Urothelium cell line (cell line): ENCODE measurements around the gene SYT2.

Experiments used
- DNase-seq: peaks from one replicate; pipeline ENCODE4 v3.0.0; 2011; ENCODE audit warnings: low spot score, mixed read lengths
- FAIRE-seq: peaks from 2 replicates; lab custom pipeline; 2011; peaks lifted over from hg19 to GRCh38; lab: Jason Lieb, UNC

Gene SYT2

DNA sequence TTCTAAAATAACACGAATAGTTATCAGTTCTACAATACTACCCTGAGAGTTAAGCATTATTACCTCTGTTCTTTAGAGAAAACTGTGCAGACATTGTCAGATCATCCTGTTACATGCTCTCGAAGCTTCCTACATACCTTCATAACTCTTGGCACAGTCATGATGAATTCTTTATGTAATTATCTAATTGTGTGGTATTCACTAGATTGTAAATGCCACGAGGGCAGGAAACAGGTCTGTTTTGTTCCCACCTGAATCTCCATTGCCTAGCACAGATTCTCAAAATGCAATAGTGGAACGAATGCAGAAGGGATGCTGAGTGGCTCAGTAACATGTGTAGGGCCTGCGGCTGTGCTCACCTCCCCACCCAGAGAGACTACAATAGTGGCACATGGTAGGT is 3.4 kb downstream of the SYT2 start:
- no peak for FAIRE-seq
- DNase-seq, result no peak

DNA sequence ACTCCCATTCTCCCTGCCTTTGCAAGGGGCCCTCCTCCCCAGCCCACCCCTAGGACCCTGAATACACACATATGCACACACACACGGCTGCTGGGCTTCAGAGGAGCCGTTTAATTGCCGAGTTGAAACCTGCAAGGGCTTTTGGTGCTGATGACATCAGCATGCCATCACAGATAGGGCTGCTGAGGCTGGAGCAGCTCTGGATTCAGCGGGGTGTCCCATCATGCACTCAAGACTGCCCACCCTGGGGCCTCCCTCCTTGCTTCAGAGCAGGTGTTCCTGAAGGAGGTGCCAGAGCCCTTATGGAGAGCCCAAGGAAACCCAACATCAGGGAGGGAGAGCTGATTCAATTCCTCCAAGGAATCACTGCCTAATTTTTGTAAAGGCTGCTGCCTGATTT is 5.7 kb downstream of the SYT2 start:
- FAIRE-seq (no peak), DNase-seq (no peak)

DNA sequence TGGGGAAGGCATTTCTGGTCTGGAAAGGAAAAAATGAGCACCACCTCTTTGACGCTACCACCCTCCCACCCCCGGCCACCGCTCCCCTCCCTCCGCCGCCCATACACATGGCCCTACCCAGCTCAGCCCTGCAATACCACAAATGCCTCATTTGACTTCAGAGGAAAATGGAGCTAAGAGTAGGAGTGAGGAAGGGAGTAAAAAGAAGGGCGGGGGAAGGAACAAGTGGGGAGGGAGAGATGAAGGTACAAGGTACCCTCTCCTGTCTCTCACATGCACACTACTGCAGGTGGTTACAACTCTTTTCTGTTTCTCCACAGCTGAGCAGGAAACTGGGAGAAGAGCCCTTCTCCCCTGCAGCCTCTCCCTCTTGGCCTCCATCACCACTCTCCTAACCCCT is 7.1 kb downstream of the SYT2 start:
- DNase-seq, result no peak
- FAIRE-seq, result no peak

DNA sequence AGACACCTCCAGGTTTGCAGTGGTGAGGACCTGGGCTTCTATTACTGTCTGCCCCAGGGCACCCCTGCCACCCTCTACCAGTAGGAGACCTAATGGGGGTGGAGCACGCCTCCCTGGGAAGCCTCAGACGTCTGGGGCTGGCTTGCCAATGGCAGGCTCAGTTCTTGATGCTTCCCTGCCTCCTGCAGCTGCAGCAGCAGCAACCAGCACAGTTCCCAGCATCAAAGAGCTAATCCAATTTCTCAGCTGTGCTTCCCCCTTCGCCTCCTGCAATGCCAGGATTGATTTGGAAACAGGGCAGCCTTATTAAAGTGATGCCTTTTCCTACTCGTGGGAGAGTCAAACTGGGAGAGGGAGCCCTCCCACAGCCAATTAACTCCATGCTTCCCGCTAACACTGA is 8.2 kb downstream of the SYT2 start:
- DNase-seq (no peak), FAIRE-seq (no peak)

DNA sequence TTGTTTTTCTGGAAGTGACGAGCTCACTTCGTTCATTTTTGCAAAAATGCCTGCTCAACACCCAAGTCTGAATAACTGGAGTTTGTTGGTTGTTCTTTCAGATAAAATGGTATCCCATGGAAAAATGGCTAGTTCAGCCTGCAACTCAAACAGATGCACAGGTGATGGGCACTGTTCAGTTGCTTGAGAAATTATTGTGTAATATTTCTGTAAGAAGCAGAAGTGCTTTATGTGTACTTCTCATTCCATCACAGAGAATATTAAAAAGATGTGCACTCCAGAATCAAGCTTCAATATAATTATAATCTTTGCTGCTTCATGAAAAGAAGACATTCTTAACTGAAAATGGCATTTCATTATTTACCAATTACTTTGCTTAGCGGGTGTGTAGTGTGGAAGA is 9.1 kb downstream of the SYT2 start:
- FAIRE-seq (no peak), DNase-seq (no peak)

DNA sequence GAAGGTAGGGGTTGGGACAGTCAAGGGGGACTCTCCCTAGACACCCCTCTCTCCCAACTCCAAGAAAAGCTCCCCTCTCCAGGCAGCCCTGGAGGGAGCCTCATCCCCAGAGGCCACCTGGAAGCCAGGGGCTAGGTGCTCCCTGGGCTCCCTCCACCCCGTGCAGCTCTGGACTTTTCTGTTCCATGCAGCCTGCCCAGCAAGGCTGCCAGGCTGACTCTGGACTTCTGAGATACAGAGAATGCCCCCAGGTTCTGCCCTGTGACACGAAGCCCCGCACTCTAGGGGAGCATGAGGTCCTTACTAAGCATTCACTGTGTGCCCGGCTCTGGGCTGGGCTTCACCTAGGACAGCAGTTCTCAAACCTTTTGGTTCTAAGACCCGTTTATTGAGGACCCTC is 10.2 kb downstream of the SYT2 start:
- FAIRE-seq, result no peak
- no peak for DNase-seq

DNA sequence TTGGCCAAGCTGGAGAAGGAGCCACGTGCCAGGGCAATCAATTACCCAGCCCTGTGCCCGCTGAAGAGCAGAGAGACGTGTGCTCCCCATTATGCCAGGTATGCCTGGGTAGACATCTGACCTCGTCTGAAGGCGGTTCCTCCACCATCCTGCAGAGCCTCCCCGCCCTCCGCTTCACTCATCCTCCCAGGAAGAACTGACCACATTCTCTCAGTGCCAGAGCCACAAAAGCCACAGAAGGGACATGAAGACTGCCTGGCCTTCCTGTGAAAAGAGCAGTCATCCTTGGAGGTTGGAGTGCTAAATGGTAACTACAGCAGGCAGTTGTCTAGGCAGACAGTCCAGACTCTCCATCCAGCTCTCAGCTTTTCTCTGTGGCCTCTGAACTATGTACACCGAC is 12.0 kb downstream of the SYT2 start:
- DNase-seq, result no peak
- no peak for FAIRE-seq

DNA sequence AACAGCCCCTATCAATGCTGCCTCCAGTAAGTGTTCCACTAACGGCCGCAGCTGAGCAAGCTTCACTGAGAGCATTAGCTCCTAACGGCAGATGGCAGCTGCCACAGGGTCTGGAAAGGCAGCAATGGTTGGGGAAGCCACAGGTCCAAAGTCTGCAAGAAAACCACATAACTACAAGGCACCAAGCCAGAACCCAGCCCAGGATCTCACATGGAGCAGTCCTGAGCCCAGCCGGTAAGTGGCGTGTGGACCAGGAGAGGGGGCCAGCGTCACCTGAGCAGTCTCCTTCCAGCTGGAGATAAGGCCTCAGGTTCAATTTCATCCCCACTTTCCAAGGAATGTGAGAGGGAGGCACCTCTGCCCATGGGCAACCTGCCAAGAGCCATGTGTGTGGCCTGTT is 13.2 kb downstream of the SYT2 start:
- DNase-seq (no peak), FAIRE-seq (no peak)

DNA sequence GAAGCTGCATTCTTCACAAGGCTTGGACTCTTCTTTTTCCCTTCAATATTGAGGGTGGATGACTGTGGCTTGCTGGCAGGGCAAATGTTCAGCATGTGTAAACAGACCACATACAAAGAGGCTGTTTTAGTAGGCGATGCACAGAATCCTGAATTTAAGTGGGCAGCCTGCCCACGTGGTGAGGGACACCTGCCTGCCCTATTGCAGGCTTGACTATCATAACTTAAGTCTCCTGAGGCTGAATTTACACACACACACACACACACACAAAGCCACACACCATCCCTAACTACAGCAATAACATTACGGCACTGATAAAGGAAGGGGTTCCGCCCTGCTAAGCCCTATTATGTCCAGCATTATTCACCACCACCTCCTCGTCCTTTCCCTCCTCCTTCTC is 15.9 kb downstream of the SYT2 start:
- FAIRE-seq, result no peak

DNA sequence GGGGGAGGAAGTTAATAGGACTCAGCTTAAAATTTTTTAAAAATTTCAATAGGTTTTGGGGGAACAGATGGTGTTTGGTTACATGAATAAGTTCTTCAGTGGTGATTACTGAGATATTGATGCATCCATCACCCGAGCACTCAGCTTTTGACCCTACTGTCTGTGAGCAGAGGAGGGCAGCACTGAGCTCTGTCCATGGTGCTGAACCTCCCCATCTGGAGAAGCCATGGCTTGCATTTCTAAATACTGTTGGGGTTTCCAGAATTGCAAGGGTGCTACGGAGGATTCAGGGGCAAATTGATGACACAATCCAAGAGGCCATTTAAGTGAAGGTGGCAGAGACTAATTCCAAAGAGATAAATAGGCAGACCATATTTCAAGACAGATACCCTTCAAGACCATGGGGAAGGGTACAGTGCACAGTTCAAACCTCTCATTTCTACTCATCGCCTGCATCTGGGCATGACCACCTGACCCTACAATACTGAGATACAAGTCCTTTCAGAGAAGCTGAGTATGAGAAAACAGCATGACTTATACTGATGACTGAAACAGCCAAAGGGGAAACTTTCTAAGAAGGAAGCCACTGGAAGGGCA is 17.2 kb downstream of the SYT2 start:
- no peak for FAIRE-seq
- peak; percentile 75 for DNase-seq

More for the DNA sequence above, 15.9 kb downstream of the SYT2 start:
- no peak for DNase-seq

DNA sequence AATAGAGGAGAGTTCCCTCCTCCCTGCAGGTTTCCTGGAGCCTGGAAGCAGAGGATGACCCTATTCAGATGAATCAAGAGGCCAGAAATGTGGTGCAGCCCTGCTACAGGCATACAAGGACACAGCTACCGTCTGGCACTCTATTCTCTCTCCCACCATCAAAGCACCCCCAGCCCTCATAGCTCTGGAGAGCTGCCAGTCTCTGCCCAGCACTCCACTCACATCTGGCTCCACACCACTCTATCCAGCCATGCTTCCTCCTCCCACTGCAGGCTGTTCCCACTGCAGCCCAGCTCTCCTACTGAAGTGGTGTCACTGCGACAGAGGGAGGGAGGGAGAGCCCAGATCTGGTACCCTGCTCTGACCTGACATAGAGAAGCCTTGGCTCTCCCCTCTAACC is 18.4 kb downstream of the SYT2 start:
- DNase-seq, result no peak
- FAIRE-seq, result no peak

DNA sequence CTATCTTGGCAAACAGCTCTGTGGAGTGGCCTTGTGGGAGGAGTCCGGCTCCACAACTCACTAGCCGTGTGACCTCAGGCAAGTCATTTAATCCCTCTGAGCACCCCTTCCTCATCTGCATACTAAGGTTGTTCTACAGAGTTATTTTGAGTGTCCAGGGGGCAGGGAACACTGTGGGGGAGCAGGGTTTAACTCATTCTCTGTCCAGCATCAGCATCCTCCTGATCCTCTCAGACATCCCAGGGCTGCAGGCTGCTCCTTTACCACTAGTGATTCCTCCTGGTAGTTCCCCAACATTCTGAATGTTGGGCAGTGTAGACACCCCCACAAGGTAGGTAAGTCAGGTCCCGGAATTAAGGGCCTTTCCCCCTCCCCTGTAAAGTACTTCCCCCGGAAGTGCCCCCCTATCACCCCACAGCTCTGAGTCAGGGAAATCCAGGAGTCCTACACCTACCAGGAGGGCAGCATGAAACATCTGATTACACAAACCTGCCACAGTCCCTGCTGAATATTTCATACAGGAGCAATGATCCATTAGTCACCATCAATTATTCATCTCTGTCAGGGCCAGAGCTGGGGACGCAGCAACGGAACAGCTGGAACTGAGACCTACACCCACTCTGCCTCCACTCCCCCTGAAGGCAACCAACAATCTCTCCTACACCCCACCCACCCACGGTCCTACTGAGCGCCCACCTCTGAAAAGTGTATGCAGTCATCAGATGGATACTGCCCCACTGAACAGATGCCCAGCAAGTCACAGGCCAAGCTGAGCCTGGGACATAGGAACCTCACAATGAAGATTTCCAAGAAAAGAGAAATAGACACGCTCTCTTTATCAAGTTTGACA is 20.5 kb downstream of the SYT2 start:
- DNase-seq (no peak), FAIRE-seq (no peak)

DNA sequence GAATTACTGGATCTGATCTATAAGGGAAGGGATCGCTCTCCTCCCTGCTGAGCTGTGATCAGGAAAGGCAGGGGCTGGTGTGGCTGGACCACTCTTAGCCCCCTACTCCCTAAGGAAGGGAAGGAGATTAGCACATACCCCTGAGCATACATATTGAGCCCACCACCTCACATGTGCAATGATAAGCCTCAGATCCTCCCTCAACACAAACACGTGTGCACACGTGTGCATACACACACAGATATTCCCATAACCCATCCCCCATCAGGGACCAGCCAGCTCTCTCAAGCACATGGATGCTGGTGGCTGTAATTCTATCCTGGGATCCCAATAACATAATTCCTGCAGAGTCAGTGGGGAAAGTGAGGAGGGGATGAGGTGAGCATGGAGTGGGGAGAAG is 21.2 kb downstream of the SYT2 start:
- DNase-seq (no peak), FAIRE-seq (no peak)

DNA sequence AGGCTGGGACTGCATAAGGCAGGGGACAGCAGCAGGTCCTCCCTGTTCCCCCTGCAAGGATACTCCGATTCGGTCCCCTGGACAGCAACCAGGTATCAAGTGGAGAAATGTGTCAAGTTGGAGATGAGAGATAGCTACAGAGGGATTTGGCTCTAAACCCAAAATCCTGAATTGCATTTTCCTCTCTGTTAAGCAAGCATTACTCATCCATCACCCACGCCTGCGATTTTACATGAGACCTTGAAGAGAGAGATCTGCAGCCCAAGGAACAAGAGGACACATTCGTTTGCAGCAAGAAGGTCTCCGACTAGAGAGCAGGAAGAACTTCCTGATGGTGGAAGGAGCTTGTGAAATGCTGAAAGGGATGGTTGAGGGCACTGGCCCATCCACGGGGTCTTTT is 21.9 kb downstream of the SYT2 start:
- no peak for DNase-seq
- no peak for FAIRE-seq

DNA sequence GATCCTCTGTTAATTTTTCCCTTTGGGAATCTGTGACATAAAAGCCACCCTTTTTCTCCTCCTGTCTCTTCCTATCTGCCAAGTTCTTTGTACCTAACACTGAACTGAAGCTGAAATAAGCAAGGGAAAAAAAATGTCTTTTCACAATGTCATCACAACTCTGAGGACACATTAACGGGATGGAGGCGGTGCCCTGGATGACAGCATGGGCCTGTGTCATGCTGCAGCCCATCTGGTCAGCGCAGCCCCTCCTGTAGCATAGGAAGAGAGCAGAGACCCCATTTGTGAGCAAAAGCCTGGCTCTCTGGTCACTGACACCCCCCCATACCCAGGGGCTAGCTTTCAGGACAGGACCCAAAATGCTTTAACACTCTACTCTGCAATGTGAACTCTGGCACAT is 22.5 kb downstream of the SYT2 start:
- DNase-seq (no peak), FAIRE-seq (no peak)

DNA sequence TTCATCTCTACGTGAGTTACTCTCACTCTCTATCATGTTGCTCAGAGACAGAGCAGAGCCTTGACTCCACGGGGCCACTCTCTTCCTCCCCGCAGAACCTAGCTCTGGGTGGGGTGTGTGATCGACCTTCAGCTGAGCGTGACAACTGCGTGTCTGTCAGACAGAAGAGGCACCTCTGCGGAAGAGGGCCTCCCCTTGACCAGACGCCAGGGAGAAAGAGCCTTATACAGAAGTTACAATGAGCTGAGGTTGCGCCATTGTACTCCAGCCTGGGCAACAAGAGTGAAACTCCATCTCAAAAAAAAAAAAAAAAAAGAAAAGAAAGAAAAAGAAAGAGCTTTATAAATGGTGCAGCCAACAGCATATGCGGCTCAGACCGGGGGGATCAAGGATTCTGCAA is 22.9 kb downstream of the SYT2 start:
- FAIRE-seq (no peak), DNase-seq (no peak)

DNA sequence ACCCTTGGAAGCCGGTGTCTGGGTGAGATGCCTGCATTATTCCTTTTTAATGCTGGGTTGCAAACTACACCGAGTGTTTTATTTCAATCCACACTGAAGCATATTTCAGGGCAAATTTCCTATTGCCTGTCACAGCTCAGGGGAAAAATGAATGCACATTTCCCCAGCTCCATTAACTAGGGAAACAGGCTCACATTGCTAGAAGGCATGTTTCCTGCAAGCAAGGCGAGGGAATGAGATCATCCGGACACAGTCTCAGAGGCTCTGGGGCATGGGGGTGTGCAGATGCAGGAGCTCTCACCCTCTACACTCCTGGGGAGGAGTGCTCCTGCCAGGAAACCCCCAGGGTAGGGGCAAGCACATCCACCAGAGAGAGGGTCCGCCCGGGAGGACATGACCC is 24.6 kb downstream of the SYT2 start:
- DNase-seq (no peak), FAIRE-seq (no peak)

DNA sequence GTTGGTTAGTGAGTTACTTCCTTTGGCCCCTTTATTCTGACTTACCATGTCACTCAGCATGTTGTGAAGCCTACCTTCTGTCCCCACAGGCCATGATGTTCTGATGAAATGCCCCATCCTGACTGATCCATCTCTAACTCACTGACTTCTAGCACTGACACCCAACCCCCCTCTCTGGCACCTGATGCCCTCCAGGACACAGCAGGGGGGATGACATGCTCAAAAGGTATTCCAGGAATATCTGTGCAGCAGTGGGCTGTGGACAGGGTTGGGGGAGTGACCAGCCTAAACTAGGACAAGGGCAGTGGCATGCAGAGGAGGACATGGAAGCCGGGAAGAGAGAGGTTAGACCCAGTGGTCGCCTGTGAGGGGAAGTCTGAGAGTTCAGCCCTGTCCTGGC is 25.5 kb downstream of the SYT2 start:
- FAIRE-seq (no peak), DNase-seq (no peak)

DNA sequence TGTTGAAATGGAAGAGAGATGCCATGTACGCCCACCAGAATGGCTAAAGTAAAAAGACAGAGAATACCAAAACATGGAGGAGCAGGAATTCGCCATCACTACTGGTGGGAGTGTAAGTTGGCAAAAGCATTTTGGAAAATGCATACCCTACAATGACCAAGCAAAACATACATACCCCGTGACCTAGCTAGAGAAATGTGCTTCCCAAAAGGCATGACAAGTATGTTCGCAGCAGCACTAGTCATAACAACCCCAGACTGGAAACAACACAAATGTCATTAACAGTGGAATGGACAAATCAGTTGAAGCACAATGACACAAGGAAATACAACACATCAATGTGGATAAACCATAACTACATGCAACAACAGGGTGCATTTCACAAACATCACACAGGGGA is 27.2 kb downstream of the SYT2 start:
- DNase-seq, result no peak
- peak; percentile 20 for FAIRE-seq

DNA sequence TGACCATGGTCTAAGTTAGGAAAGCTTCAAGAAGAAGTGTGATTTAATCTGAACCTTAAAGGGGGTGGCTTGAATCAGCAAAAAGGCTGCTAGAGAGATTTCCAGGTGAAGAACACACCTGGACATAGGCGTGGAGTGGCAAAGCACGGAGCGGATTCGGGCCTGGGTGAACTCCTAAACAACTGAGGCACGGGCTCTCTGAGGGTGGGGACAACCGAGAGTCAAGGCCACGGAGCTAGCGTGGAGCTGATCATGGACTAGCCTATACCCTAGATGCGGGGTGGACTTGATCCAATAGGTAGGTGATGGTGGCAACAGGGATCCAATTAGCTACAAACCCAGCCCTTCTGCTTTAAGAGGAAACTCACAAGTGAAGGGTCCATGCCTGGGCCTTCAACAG is 27.8 kb downstream of the SYT2 start:
- DNase-seq (no peak), FAIRE-seq (no peak)

DNA sequence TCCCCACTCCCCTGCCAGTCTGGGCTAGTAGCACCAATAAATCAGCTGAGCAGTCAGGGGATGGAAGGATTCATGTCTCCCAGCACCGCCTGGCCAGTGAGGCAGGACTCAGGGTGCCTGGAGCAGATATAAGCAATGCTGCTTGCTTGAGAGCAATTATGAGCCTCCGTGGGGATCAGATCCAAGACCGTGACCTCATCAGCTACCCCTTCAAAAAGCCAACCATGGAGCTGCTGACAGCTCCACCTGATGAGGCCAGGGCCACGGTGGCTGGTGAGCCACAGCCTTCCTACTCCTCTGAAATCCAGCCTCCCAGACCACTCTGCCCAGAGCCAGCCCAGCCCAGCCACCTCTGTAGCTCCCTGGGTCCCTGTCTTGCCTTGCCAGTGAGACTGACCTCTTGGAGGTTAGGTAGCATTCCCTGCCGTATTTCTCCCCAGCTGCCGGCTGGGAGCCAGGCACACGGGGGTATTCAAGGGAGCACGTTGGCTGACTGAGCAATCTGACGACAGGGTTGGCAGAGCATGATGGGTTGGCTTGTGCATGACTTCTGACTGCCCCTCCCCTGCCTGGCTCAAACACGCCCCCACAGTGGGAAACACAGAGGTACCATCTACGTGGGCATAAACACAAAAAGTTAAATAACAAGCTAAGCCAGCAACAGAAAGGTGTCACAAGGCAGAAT is 28.4 kb downstream of the SYT2 start:
- FAIRE-seq, result no peak
- no peak for DNase-seq
